ENCODE measurements around the gene NCOA5. TPM values are rescaled to one million over a fixed set of nuclear protein-coding genes. Genes with fewer than 3 reads are reported as not detected.
A peak's percentile ranks its signal among the peaks of the same experiment; 100 is the strongest.

Gene NCOA5
- total and polyA plus RNA-seq, 7 experiments from 2014 or later = 15.7 to 47.6 (median 39.4) TPM

DNA sequence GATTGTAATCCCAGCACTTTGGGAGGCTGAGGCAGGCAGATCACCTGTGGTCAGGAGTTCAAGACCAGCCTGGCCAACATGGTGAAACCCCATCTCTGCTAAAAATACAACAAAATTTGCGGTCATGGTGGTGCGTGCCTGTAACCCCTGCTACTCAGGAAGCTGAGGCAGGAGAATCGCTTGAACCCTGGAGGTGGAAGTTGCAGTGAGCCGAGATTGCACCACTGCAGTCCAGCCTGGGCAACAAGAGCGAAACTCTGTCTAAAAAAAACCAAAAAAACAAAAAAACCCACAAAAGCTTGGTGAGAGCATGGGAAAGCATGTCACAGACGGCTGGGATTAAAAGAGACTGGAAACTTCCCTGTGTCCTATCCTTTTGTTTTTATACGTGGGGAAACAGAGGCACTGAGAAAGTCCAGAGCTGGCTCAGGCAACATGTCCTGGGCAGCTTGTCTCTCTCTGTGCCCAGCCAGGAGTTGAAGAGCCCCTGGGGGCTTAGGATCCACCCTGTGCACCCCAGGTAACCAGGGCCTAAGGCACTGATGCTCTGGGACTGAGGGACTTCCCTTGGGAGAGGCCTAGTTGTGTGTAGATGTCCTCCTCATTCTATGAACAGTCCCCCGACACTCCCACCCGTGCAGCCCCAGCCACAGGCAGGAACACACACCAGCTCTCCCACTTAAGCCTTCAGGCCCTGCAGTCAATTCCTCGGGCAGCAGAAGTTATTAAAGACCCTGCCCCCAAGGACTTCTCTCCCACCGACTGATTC, 44.3 kb upstream of the NCOA5 start:
- peaks cover 27 to 57% (median 41%) of the 10 kb centered on the region in 5 donors for H3K27me3 Mint-ChIP-seq
- no peaks in the 10 kb centered on the region for H3K9me3 Mint-ChIP-seq
- no peaks in the 10 kb centered on the region for H3K27me3 ChIP-seq (ENCODE audit: control insufficient read depth in 2 of 2, insufficient read depth in 2 of 2, low read length in 2 of 2)
- H3K9me3 ChIP-seq (ENCODE audit: control insufficient read depth in 2 of 3, low read length in 3 of 3) = no peaks in the 10 kb centered on the region
- H3K4me3 ChIP-seq (ENCODE audit: low read length) = no peak overlapping the region
- peaks cover 0 to 6% (median 0%) of the 10 kb centered on the region in 7 donors for H3K4me1 Mint-ChIP-seq
- no peaks in the 10 kb centered on the region for H3K4me1 ChIP-seq (ENCODE audit: control insufficient read depth in 2 of 2, insufficient read depth in 2 of 2, low read length in 2 of 2)
- no peak overlapping the region for H3K27ac ChIP-seq (ENCODE audit: low read depth, low read length)
- peaks cover 0 to 3% (median 0%) of the 10 kb centered on the region in 5 donors for H3K36me3 Mint-ChIP-seq
- H3K36me3 ChIP-seq (ENCODE audit: control insufficient read depth in 2 of 3, insufficient read depth in 3 of 3, low read length in 3 of 3) = no peaks in the 10 kb centered on the region
- ChIA-PET POLR2A (no interaction called here), CTCF (interaction anchor here (1.1 kb wide), 1 partner anchor 305 kb away, joined by 4 read pairs; no protein-coding TSS in a partner anchor)
- ATAC-seq (no peak), DNase-seq (no peak)
- H3K4me3 Mint-ChIP-seq = no peak overlapping the region
- no peak overlapping the region for H3K27ac Mint-ChIP-seq
- intact Hi-C loops (cut with micrococcal nuclease) = loop anchor here in 1 of 2 donors (2.0 to 10.0 kb wide), 2 partner anchors 41 to 211 kb away; no protein-coding TSS in a partner anchor

DNA sequence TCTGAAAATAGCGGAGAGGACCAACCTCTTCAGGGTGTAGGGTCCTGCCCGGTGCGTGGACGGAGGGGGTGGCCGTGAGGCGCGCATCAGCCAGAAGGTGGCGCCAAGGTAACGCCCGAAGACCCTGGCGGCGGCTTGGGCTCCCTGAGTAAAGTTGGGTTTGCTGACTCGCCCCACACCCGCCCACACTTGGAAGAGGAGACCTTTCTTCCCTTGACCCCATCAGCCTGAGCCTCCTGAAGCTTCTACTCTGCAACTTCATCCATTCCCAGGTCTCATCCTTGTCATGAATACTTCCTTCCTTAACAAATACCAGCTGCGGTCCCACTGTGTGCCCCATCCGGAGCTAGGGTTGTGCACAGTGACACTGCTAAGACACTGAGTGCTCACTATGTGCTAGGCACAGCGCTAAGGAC, 43.0 kb upstream of the NCOA5 start:
- Histone ChIP-seq H3K9me3 (ENCODE audit: control insufficient read depth in 2 of 3, low read length in 3 of 3) (no peaks in the 10 kb centered on the region), H3K4me3 (ENCODE audit: low read length) (no peak overlapping the region), H3K36me3 (ENCODE audit: control insufficient read depth in 2 of 3, insufficient read depth in 3 of 3, low read length in 3 of 3) (no peaks in the 10 kb centered on the region), H3K27me3 (ENCODE audit: control insufficient read depth in 2 of 2, insufficient read depth in 2 of 2, low read length in 2 of 2) (no peaks in the 10 kb centered on the region), H3K27ac (ENCODE audit: low read depth, low read length) (no peak overlapping the region), H3K4me1 (ENCODE audit: control insufficient read depth in 2 of 2, insufficient read depth in 2 of 2, low read length in 2 of 2) (no peaks in the 10 kb centered on the region)
- no peak overlapping the region for H3K27ac Mint-ChIP-seq
- H3K4me3 Mint-ChIP-seq = no peak overlapping the region
- peaks cover 0 to 6% (median 0%) of the 10 kb centered on the region in 7 donors for H3K4me1 Mint-ChIP-seq
- H3K27me3 Mint-ChIP-seq = peaks cover 27 to 47% (median 31%) of the 10 kb centered on the region in 5 donors
- CTCF ChIA-PET = interaction anchor here (0.7 to 1.4 kb wide), 3 partner anchors 127 to 307 kb away, joined by 3 to 5 read pairs (median 4); no protein-coding TSS in a partner anchor
- ATAC-seq (peak; percentile 83), DNase-seq (peak in 7 of 9 donors; percentile 37 to 60 (median 47))
- intact Hi-C loops (cut with micrococcal nuclease) = loop anchor here in 1 of 2 donors (2.0 to 10.0 kb wide), 2 partner anchors 42 to 212 kb away; no protein-coding TSS in a partner anchor
- POLR2A ChIA-PET = no interaction called here
- H3K9me3 Mint-ChIP-seq = no peaks in the 10 kb centered on the region
- H3K36me3 Mint-ChIP-seq = peaks cover 0 to 3% (median 0%) of the 10 kb centered on the region in 5 donors

DNA sequence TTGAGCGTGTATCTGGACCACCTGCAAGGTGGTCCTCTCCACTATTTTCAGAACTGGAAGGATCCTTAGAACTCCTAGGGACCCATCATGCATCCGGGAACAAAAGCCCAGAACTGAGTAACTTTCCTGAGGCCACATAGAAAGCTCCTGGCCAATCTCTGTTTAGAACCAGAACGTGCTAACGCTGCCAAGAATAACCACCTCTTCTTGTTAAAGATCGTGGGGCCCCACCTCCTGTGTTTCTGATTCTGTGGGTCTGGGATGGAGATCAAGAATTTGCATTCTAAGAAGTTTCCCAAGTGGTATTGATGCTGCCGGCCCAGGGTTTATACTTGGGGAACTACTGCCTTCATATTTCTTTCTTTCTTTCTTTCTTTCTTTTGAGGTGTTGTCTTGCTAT, 41.6 kb upstream of the NCOA5 start:
- Histone ChIP-seq H3K4me3 (ENCODE audit: low read length) (no peak overlapping the region), H3K27ac (ENCODE audit: low read depth, low read length) (no peak overlapping the region), H3K4me1 (ENCODE audit: control insufficient read depth in 2 of 2, insufficient read depth in 2 of 2, low read length in 2 of 2) (no peaks in the 10 kb centered on the region), H3K9me3 (ENCODE audit: control insufficient read depth in 2 of 3, low read length in 3 of 3) (no peaks in the 10 kb centered on the region), H3K27me3 (ENCODE audit: control insufficient read depth in 2 of 2, insufficient read depth in 2 of 2, low read length in 2 of 2) (no peaks in the 10 kb centered on the region), H3K36me3 (ENCODE audit: control insufficient read depth in 2 of 3, insufficient read depth in 3 of 3, low read length in 3 of 3) (no peaks in the 10 kb centered on the region)
- DNase-seq (no peak), ATAC-seq (no peak)
- no peak overlapping the region for H3K4me3 Mint-ChIP-seq
- no peak overlapping the region for H3K27ac Mint-ChIP-seq
- H3K4me1 Mint-ChIP-seq = peaks cover 0 to 6% (median 0%) of the 10 kb centered on the region in 7 donors
- no peaks in the 10 kb centered on the region for H3K9me3 Mint-ChIP-seq
- H3K27me3 Mint-ChIP-seq = peaks cover 24 to 39% (median 30%) of the 10 kb centered on the region in 5 donors
- peaks cover 0 to 4% (median 0%) of the 10 kb centered on the region in 5 donors for H3K36me3 Mint-ChIP-seq
- ChIA-PET POLR2A (no interaction called here), CTCF (interaction anchor here (0.6 to 1.1 kb wide), 2 partner anchors 117 to 571 kb away, joined by 3 read pairs; no protein-coding TSS in a partner anchor)
- intact Hi-C loops (cut with micrococcal nuclease) = loop anchor here in 1 of 2 donors (10.0 kb wide), 1 partner anchor 213 kb away; no protein-coding TSS in a partner anchor

DNA sequence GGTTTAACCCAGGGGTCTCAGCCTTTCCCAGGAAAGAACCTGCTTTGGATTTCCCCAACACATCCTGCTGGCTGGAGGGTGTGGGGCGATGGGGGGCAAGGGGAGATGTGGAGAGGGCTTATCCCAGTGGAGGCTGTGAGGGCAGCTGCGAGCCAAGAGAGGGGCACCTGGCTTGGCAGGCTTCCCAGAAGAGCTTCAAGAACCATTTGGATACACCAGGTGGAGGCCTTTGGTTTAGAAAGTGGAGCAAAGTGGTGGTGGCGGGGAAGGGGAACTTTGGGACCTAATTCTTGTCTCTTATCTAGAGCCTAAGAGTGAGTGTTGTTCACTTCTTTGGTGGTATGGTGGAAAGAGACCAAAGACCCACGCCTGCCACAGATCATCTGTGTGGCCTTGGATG, 40.8 kb upstream of the NCOA5 start:
- DNase-seq = no peak
- H3K4me1 Mint-ChIP-seq = peaks cover 0 to 6% (median 0%) of the 10 kb centered on the region in 7 donors
- Histone ChIP-seq H3K27ac (ENCODE audit: low read depth, low read length) (no peak overlapping the region), H3K4me3 (ENCODE audit: low read length) (no peak overlapping the region), H3K9me3 (ENCODE audit: control insufficient read depth in 2 of 3, low read length in 3 of 3) (no peaks in the 10 kb centered on the region), H3K4me1 (ENCODE audit: control insufficient read depth in 2 of 2, insufficient read depth in 2 of 2, low read length in 2 of 2) (no peaks in the 10 kb centered on the region), H3K27me3 (ENCODE audit: control insufficient read depth in 2 of 2, insufficient read depth in 2 of 2, low read length in 2 of 2) (no peaks in the 10 kb centered on the region), H3K36me3 (ENCODE audit: control insufficient read depth in 2 of 3, insufficient read depth in 3 of 3, low read length in 3 of 3) (no peaks in the 10 kb centered on the region)
- POLR2A ChIA-PET = no interaction called here
- CTCF ChIA-PET = no interaction called here
- H3K4me3 Mint-ChIP-seq = no peak overlapping the region
- H3K27me3 Mint-ChIP-seq = peaks cover 17 to 32% (median 28%) of the 10 kb centered on the region in 5 donors
- H3K9me3 Mint-ChIP-seq = no peaks in the 10 kb centered on the region
- H3K27ac Mint-ChIP-seq = no peak overlapping the region
- H3K36me3 Mint-ChIP-seq = peaks cover 0 to 11% (median 3%) of the 10 kb centered on the region in 5 donors
- intact Hi-C loops (cut with micrococcal nuclease) = loop anchor here in 1 of 2 donors (10.0 kb wide), 1 partner anchor 214 kb away; no protein-coding TSS in a partner anchor
- ATAC-seq = no peak

DNA sequence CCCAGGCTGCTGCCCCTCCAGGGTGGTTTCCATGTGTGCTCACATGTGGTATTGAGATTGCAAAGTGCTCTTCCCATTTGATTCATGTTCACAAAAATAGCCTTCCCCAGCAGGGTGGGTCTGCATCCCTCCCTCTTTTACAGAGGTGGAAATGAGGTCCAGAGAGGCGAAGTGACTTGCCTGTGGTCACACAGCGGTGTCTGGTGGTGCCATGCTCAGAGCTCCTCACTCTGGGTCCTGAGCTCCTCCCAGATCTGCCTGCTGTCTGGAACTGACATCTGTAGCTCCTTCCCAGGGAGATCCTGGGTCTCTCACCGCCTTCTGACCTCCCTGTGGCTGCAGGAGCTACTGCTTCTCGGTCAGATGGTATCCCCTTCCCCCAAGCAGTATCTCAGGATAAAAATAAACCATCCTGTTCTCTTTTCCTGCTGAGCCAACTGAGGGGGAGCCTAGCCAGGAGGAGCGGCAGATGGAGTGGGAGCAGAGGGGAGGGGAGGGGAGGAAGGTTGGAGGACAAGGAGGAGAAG, 40.3 kb upstream of the NCOA5 start:
- Histone ChIP-seq H3K27me3 (ENCODE audit: control insufficient read depth in 2 of 2, insufficient read depth in 2 of 2, low read length in 2 of 2) (no peaks in the 10 kb centered on the region), H3K27ac (ENCODE audit: low read depth, low read length) (no peak overlapping the region), H3K4me1 (ENCODE audit: control insufficient read depth in 2 of 2, insufficient read depth in 2 of 2, low read length in 2 of 2) (no peaks in the 10 kb centered on the region), H3K4me3 (ENCODE audit: low read length) (no peak overlapping the region), H3K9me3 (ENCODE audit: control insufficient read depth in 2 of 3, low read length in 3 of 3) (no peaks in the 10 kb centered on the region), H3K36me3 (ENCODE audit: control insufficient read depth in 2 of 3, insufficient read depth in 3 of 3, low read length in 3 of 3) (no peaks in the 10 kb centered on the region)
- Mint-ChIP-seq H3K36me3 (peaks cover 0 to 12% (median 4%) of the 10 kb centered on the region in 5 donors), H3K27ac (no peak overlapping the region), H3K9me3 (no peaks in the 10 kb centered on the region), H3K4me3 (no peak overlapping the region), H3K27me3 (peaks cover 16 to 29% (median 25%) of the 10 kb centered on the region in 5 donors), H3K4me1 (peaks cover 0 to 5% (median 0%) of the 10 kb centered on the region in 7 donors)
- POLR2A ChIA-PET = no interaction called here
- no peak for ATAC-seq
- CTCF ChIA-PET = no interaction called here
- no peak for DNase-seq
- intact Hi-C loops (cut with micrococcal nuclease) = loop anchor here in 1 of 2 donors (10.0 kb wide), 1 partner anchor 215 kb away; no protein-coding TSS in a partner anchor

DNA sequence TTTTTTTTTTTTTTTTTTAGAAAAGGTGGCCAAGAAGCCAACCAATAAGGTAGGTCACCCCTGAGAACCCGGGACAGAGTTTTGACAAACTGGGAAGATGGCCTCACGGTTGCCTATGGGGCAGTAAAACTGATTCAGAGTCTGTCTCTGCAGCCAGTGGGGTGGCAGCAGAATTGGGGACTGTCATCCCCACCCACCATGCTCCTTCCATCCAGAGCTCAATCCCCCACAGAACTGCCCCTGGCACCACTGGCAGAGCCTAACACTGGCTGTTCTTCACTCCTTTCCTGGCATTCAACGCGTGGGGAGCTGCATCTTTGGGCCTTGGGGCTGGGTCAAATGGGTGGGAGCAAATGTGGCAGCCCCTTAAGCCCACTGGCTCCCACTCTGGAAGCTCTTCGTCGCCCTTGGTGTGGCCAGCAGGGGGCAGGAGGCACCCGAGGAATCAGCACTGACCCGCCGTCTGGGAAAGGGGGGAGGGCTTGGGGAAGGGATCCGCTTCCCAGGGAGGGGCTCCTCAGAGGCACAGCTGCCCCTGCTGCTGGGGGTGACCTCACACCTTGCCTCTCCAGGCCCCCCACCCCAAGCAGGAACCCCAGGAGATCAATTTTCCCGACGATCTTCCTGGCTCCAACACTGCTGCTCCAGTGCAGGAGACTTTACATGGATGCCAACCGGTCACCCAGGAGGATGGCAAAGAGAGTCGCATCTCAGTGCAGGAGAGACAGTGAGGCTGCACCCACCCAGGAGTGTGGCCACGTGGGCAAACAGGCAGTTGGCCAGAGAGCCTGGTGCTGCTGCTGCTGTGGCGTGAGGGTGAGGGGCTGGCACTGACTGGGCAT, 38.8 kb upstream of the NCOA5 start:
- H3K27ac Mint-ChIP-seq = no peak overlapping the region
- DNase-seq = no peak

More for the DNA sequence above, 38.8 kb upstream of the NCOA5 start:
- Mint-ChIP-seq H3K4me1 (peaks cover 0 to 3% (median 0%) of the 10 kb centered on the region in 7 donors), H3K9me3 (no peaks in the 10 kb centered on the region), H3K4me3 (no peak overlapping the region), H3K36me3 (peaks cover 0 to 17% (median 8%) of the 10 kb centered on the region in 5 donors), H3K27me3 (peaks cover 12 to 26% (median 16%) of the 10 kb centered on the region in 5 donors)
- intact Hi-C loops (cut with micrococcal nuclease) = no loop called here
- ChIA-PET CTCF (no interaction called here), POLR2A (no interaction called here)
- Histone ChIP-seq H3K27me3 (ENCODE audit: control insufficient read depth in 2 of 2, insufficient read depth in 2 of 2, low read length in 2 of 2) (no peaks in the 10 kb centered on the region), H3K36me3 (ENCODE audit: control insufficient read depth in 2 of 3, insufficient read depth in 3 of 3, low read length in 3 of 3) (no peaks in the 10 kb centered on the region), H3K9me3 (ENCODE audit: control insufficient read depth in 2 of 3, low read length in 3 of 3) (no peaks in the 10 kb centered on the region), H3K4me3 (ENCODE audit: low read length) (no peak overlapping the region), H3K4me1 (ENCODE audit: control insufficient read depth in 2 of 2, insufficient read depth in 2 of 2, low read length in 2 of 2) (no peaks in the 10 kb centered on the region), H3K27ac (ENCODE audit: low read depth, low read length) (no peak overlapping the region)
- ATAC-seq = no peak

Data from naive thymus-derived CD4-positive, alpha-beta T cell (primary cell).